PFSK-1 (cell line): ENCODE data around the gene KCNJ5.

Source experiments
- FOXP2 ChIP-seq: optimal IDR thresholded peaks from 2 replicates; pipeline ENCODE3; 2011; ENCODE audit warnings: borderline replicate concordance, control low read depth, inconsistent platforms; ENCODE audit not compliant: insufficient read depth; ENCODE audit errors: extremely low read length, extremely low read depth
- POLR2AphosphoS5 ChIP-seq: IDR thresholded peaks from 2 replicates; pipeline ENCODE4 v1.6.1; 2012; ENCODE audit warnings: low read depth, mild to moderate bottlenecking, control low read depth, low read length, moderate library complexity
- REST ChIP-seq, 2 experiments: IDR thresholded peaks; 2 replicates each; pipeline versions ENCODE4 v1.6.1 to v1.8.0; 2011 to 2012; ENCODE audit warnings: low read depth in 2 of 2, low read length in 2 of 2, control low read depth in 1 of 2, inconsistent platforms in 1 of 2, mild to moderate bottlenecking in 1 of 2, moderate library complexity in 1 of 2; ENCODE audit not compliant: insufficient read depth in 1 of 2
- SIN3A ChIP-seq: IDR thresholded peaks from 2 replicates; pipeline ENCODE4 v1.6.1; 2012; ENCODE audit warnings: mild to moderate bottlenecking, low read length, moderate library complexity, borderline replicate concordance; ENCODE audit not compliant: insufficient read depth
- TAF1 ChIP-seq: IDR thresholded peaks from 2 replicates; pipeline ENCODE4 v1.6.1; 2012; ENCODE audit warnings: low read length, control low read depth, borderline replicate concordance; ENCODE audit not compliant: insufficient read depth

Gene KCNJ5

GRCh38 chr11:128911239-128911638 is 20.1 kb downstream of the KCNJ5 start:
- TF ChIP-seq SIN3A (no peak), POLR2AphosphoS5 (no peak), FOXP2 (no peak), TAF1 (no peak), REST (IDR thresholded peaks at IDR 0.05; ENCODE audit: insufficient read depth in 1 of 2, low read depth in 2 of 2, low read length in 2 of 2) (no peak)

DNA sequence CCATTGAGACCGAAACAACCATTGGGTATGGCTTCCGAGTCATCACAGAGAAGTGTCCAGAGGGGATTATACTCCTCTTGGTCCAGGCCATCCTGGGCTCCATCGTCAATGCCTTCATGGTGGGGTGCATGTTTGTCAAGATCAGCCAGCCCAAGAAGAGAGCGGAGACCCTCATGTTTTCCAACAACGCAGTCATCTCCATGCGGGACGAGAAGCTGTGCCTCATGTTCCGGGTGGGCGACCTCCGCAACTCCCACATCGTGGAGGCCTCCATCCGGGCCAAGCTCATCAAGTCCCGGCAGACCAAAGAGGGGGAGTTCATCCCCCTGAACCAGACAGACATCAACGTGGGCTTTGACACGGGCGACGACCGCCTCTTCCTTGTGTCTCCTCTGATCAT is 20.5 kb downstream of the KCNJ5 start:
- no peak for TF ChIP-seq FOXP2
- no peak for TF ChIP-seq POLR2AphosphoS5

DNA sequence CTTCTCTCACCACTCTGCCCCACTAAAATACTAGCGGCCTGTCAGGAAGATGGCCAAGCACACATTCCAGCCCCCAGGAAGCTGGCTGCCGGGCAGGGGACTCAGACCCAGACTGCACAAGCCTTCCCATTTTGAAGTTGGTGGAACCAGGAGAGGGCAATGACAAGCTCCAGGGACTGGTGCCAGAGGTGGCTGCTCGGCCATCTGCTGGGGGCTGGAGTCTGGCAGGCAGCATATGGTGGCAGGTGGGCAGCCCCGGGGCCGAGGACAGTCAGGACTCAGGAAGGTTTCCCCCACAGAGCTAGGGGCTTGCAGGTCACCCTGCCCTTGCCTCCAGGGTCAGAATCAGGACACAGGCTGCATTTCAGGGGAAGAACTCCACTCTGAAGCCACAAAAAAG is 22.6 kb downstream of the KCNJ5 start:
- TF ChIP-seq REST (IDR thresholded peaks at IDR 0.05; ENCODE audit: insufficient read depth in 1 of 2, low read depth in 2 of 2, low read length in 2 of 2) (no peak), FOXP2 (no peak), POLR2AphosphoS5 (no peak), TAF1 (no peak), SIN3A (no peak)

DNA sequence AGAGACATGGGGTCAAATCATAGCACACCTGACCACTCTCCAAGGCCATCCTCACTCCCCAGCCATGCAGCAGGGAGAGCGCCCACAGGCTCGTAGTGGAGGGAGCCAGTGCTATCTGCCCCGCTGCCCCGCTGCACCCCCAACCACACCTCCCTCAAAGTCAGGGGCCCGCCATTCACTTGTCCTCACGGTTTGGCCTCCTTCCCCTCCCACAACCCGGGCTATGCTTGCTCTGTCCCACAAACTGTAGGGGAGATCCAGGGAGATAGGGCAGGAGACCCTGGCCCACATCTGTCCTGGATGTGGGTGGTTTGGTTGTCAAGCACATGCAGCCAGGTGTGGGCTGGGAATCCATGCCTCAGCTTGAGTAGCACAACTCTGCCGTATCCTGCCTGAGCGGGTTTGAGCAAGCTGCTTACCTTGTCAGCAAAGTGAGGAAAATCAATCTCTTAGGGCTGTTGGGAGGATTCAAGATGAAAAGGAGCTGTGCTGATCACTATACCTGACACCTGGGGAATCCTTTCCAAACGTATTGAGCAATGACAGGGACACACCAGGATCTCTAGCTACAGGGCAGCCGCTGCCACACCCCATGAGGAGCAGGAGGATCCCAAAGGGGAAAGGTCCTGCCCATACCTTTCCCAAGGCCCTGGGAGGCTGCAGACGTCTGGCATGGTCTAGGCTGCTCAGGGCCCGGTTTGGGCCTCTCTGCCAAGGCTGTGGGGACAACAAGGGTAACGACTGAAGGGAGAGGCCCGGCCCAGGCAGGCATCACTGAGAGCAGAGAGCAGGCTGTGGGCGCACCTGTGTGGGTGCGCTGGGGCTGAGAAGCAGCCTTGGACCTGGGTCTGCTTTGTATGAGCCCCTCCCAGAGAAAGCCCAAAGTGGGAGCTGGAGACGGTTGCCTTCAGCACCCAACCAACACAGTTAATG is 23.3 kb downstream of the KCNJ5 start:
- TF ChIP-seq TAF1 (no peak), SIN3A (no peak), FOXP2 (no peak), POLR2AphosphoS5 (no peak), REST (IDR thresholded peaks at IDR 0.05; ENCODE audit: insufficient read depth in 1 of 2, low read depth in 2 of 2, low read length in 2 of 2) (no peak)

DNA sequence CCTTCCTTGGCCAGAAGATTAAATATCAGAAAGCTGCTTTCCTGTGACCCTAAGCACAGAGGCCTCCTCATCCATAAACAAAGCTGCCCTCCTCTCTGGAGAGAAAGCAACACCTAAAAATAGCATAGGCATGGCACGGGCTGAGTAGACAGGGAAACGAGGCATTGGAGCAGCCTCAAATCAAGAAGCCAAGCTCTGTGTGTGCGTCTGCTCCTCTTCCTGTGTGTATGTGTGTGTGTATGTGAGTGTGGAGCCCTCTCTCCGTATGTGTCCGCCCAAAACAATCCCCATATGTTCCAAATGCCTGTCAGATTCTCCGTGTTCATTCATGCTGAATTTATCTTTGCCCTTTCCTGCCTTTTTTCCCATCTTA is 24.0 kb downstream of the KCNJ5 start:
- TF ChIP-seq TAF1 (no peak), FOXP2 (no peak), SIN3A (no peak), REST (IDR thresholded peaks at IDR 0.05; ENCODE audit: insufficient read depth in 1 of 2, low read depth in 2 of 2, low read length in 2 of 2) (no peak), POLR2AphosphoS5 (no peak)
